DMS153 (cell line): Measurements from ENCODE around the gene GALNT7.
"Not testable (repeated sequence)": the region's sequence is repeated elsewhere in the genome, so short reads cannot be mapped to it uniquely, and the experiment has no call there.

Experiments
- DNase-seq: peaks from one replicate; lab custom pipeline; 2025; lab: John Stamatoyannopoulos, UW

The GALNT7 gene

GRCh38 chr4:173168396-173169177 is at the start of gene GALNT7:
GALNT7 (plus strand) TSS chr4:173168811; CDS start chr4:173168836, 25 bp downstream.
- DNase-seq: peak; percentile 72

- DNase-seq: not testable (repeated sequence)
These were observed 49.8 kb upstream of the GALNT7 start for GRCh38 chr4:173118819-173119218.

GRCh38 chr4:173119818-173120217 is 48.8 kb upstream of the GALNT7 start:
- DNase-seq: no peak

GRCh38 chr4:173121076-173121561 is 47.5 kb upstream of the GALNT7 start:
- DNase-seq: peak; percentile 67

DNA sequence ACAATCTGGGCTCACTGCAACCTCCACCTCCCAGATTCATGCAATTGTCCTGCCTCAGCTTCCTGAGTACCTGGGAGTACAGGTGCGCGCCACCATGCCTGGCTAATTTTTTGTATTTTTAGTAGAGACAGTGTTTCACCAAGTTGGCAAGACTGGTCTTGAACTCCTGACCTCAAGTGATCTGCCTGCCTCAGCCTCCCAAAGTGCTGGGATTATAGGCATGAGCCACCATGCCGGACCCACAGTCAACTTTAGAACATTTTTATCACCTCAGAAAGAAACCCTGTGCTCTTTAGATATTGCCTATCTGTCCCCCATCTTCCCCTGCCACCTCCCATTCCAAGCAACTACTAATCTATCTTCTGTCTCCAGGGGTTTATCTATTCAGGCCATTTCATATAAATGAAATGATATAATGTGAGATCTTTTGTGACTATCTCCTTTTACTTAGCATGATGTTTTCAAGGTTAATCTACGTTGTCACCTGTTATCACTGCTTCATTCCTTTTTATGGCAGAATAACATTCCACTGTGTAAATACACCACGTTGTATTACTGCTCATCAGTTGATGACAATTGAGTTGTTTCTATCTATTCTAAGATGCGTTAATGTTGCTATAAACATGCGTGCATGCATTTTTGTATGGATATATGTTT is 44.3 kb upstream of the GALNT7 start:
- DNase-seq: no peak

GRCh38 chr4:173125216-173125812 is 43.3 kb upstream of the GALNT7 start:
- DNase-seq: no peak

DNA sequence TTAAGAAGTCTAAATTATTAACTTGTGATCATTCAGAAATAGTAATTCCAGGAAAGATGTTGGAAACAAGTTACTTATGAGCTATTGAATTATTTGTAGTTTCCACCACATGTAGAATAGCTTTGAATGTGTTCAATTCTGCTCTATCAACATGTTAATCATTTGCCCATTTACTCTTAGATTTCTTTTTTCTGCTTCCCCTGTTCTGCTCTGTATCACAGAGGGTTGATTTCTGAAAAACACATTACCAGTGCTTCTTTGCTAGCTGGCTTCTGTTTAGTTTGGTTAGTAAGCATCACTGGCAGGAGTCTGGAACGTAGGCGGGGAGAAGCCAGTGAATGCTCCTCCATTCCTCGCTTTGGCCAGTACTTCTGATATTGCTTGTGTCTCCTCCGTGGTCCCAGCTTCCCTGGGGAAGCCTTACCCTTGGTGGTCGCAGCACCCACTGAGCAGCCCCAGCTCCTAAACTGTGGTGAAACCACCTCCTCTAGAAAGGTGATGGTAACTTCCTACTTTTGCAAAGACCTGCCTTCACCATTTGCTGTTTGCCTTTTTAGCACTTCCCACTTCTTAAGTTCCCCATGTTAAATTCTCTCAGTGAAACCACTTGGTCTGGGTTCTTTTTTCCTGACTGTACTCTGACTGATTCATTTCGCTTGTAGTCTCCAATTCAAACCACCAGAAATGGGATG is 40.3 kb upstream of the GALNT7 start:
- no peak for DNase-seq

- DNase-seq: no peak
These were observed 37.9 kb upstream of the GALNT7 start for GRCh38 chr4:173130687-173131086.

GRCh38 chr4:173134426-173134825 is 34.2 kb upstream of the GALNT7 start:
- no peak for DNase-seq

DNA sequence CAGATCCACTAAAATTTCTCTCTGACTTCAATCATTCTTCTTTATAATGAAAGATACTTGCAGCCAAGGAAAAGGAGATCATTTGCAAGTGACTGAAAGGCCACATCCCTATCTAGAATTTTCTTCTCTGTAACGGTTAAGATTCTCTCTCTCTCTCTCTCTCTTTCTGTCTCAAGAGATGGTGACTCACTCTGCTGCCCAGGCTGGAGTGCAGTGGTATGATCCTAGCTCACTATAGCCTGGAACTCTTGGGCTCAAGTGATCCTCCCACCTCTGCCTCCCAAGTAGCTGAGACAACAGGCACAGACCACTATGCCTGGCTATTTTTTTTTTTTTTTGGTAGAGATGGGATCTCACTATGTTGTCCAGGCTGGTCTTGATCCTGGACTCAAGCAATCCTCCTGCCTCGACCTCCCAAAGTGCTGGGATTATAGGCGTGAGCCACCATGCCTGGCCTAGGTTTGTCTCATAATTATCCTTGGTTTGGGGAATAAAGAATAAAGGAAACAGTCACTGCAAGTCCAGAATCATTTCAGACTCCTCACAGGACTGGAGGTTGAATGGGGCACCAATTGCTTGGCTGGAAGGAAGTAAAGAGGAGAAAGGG is 33.3 kb upstream of the GALNT7 start:
- DNase-seq: no peak

DNA sequence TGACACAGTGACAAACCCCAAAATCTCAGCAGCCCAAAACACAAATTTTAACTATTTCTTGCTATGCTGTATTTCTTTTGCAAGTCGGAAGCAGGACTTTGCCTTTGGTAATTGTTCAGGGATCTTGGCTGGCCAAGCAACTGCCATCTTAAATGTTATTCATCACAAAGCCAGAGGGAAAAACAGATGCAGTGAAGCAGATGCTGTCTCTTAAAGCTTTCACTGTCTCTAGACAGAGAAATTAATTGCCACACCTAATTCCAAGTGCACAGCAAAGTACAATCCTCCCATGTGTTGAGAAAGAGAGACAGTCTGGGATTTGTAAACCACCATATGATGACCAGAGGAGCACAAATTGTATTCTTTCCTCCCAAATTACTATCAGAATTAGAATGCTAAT is 30.0 kb upstream of the GALNT7 start:
- no peak for DNase-seq

DNA sequence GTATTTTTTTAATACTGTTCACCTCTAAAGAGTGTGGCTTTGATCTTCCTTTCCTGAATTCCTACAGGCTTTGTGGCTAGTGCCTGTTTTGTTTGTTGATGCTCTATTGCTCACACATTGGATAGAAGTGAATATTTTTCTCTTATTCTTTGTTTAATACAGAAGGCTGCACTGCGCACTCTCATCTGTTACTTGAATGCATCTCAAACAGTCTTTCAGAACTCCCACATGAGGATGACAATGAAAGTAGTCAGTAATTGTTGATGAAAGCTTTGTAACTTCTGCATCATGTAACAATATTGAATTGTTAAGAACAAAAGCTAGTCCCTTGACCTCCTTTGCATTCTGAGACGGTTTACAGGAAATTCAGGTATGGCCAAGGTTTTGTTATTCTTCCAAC is 29.1 kb upstream of the GALNT7 start:
- no peak for DNase-seq

DNA sequence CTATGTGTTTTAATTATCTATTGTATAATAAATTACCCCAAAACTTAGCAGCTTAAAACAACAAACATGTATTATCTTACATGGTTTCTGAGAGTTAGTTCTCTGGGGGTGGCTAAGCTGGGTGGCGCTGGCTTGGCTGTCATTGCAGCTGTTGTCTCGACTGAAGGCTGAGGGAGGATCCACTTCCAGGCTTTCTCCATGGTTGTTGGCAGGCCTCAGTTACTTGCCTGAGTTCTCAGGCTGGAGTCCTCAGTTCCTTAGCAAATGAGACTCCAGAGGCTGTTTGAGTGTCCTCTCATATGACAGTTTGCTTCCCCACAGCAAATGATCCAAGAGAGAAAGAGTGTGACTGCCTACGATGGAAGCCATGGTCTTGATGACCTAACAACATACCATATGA is 23.5 kb upstream of the GALNT7 start:
- DNase-seq: no peak

DNA sequence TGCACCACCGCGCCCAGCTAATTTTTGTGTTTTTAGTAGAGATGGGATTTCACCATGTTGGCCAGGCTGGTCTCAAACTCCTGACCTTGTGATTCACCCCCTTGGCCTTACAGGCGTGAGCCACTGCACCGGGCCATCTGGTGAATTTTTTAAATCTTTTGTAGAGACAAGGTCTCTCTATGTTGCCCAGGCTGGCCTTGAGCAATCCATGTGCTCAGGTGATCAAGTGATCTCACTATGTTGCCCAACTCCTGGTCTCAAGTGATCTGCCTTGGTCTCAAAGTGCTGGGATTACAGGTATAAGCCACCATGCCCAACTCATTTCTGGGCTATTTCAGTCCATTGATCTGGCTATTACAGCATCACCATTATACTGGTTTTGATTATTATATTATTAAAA is 22.2 kb upstream of the GALNT7 start:
- DNase-seq: no peak

DNA sequence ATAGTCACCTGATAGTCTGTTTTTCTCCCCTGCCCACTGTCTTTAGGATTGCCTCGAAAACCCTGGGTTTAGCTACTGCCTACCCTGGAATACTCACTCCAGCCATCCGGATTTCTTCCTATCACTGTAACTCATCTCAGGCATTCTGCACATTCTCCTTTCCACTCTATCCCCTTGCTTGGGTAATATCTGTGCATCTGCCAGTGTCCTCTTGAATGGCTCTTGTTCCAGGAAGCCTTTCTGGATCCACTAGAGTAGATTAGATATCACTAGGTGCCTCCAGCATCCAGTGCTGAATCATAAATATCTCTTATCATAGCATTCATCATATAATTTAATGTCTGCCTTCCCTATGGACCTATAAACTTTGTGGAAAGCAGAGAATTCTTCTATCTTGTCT is 17.1 kb upstream of the GALNT7 start:
- DNase-seq: no peak

DNA sequence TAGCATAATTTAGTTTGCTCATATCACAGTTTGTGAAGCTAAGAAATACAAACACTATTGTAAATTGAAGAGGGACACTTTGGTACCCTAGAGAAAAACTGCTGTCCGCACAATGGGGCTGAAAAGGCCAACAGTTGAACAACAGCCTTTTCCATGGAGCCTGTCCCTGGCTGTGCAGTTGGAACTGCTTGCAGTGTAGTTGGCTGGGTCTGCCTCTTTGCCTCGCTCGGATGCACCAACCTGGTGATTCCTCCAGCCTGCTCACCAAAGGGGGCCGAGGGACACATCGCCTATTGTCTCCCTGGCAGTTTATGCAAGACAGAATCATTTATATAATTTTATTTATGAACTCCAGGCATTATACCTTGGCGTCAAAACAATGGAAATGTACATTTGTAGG is 16.5 kb upstream of the GALNT7 start:
- DNase-seq: no peak

- DNase-seq: no peak
These were observed 15.2 kb upstream of the GALNT7 start for GRCh38 chr4:173153445-173153844.

- no peak for DNase-seq
These were observed 8.8 kb upstream of the GALNT7 start for GRCh38 chr4:173159791-173160190.

GRCh38 chr4:173160871-173161270 is 7.7 kb upstream of the GALNT7 start:
- no peak for DNase-seq

GRCh38 chr4:173161311-173161710 is 7.3 kb upstream of the GALNT7 start:
- DNase-seq: no peak

DNA sequence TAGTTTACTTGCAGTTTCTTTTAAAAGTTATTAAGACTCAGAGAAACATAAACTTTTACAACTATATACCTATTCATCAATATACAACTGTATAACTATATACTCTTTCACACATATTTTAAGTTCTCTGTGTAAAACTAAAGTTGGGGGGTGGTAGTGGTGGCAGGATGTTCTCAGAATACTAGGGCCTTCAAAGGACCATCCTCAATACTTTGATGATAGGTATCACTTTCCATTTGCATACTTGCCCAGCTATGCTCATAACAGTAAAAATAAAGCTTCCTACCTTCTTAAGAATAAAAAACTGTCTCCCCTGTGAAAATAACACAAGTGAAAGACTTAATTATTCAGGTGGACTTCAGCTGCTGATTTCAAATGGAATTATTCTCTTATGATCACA is 2.9 kb upstream of the GALNT7 start:
- no peak for DNase-seq

- no peak for DNase-seq
These were observed 2.1 kb upstream of the GALNT7 start for GRCh38 chr4:173166491-173166890.
